GM12875 (cell line): ENCODE results near the gene UBE2F.

Experiments used
- H3K4me3 ChIP-seq: one replicate; pipeline ENCODE4 v1.5.1; 2011; ENCODE audit warnings: low read depth, low read length, control low read depth
- TF ChIP-seq, protein P1 (sequence below): IDR thresholded peaks from 2 replicates; pipeline ENCODE4 v1.5.1; 2011; ENCODE audit warnings: low read depth, mild to moderate bottlenecking, control low read depth, inconsistent platforms, low read length, moderate library complexity, borderline replicate concordance; ENCODE audit not compliant: insufficient read depth

UBE2F gene

DNA sequence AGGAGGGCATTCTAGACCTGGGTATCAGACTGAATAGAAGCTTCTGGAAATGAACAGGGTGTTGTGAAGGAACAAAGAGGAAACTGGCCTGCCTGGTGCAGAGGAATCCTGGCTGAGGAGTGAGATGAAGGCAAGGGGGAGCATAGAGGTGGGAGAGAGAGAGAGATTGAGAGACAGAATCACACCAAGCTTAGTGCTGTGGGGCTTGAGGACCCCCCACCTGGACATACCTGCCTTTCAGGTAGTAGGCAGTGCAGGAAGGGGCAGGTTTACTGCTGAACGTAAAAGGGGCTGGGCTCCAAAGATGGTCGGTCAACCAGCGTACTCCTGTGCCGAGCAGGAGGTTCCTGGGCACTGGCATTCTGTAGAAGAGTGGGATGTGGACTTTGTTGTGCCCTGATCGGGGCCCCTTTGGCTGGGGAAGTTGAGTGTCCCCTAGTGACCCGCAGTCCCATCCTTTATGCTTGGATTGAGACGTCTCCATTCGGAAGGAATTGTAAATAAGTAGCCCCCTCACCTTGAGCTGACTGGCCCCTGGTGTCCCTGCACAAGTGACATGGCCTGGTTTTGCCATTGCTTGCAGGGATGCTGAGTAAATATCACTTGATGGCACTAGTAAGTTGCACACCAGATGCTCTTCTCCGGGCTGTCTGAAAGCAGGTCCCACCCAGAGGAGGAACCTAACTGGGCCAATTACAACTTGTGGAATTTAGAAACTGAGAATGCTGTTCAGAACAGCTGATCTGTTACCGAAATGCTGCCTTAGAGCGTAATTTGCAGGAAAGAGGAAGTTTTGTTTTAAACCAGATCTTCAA, 1.4 kb downstream of the UBE2F start:
- TF ChIP-seq, protein P1, sequence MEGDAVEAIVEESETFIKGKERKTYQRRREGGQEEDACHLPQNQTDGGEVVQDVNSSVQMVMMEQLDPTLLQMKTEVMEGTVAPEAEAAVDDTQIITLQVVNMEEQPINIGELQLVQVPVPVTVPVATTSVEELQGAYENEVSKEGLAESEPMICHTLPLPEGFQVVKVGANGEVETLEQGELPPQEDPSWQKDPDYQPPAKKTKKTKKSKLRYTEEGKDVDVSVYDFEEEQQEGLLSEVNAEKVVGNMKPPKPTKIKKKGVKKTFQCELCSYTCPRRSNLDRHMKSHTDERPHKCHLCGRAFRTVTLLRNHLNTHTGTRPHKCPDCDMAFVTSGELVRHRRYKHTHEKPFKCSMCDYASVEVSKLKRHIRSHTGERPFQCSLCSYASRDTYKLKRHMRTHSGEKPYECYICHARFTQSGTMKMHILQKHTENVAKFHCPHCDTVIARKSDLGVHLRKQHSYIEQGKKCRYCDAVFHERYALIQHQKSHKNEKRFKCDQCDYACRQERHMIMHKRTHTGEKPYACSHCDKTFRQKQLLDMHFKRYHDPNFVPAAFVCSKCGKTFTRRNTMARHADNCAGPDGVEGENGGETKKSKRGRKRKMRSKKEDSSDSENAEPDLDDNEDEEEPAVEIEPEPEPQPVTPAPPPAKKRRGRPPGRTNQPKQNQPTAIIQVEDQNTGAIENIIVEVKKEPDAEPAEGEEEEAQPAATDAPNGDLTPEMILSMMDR, result no peak
- peak overlapping the region; percentile 77 for H3K4me3 ChIP-seq

DNA sequence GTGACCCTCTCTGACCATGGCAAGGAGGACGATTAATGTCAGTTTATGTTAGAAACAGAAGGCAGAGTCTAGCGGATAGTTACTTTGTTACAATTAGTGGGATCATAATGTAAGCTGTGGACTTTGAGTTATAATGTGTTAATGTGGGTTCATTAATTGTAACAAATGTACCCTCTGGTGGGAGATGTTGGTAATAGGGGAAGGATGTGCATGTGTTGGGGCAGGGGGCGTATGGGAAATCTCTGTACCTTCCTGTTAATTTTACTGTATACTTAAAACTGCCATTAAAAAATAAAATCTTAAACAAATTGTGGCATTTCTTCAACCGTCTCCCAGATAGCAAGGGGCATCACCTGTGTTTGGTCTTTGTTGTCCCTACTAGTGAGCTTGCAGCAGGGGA, 4.8 kb downstream of the UBE2F start:
- no peak overlapping the region for H3K4me3 ChIP-seq
- TF ChIP-seq, protein P1, result no peak

DNA sequence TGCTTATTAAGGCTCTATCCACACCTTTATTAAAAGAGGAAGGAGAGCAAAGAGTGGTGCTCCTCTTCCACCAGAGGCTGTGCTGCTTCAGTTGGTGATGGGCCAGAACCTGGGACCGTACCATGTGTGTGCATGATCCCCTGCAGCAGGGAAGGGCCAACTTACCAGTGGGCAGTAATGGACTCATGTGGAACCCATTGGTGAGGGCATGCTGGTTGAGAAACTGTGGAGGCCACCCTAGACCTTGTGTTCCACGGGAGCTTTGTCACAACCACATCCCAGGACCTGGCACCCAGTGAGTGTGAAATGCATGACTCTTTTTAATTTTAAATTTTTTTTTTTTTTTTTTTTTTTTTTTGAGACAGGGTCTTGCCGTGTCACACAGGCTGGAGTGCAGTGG, 5.4 kb downstream of the UBE2F start:
- H3K4me3 ChIP-seq, result no peak overlapping the region
- TF ChIP-seq, protein P1, result no peak

DNA sequence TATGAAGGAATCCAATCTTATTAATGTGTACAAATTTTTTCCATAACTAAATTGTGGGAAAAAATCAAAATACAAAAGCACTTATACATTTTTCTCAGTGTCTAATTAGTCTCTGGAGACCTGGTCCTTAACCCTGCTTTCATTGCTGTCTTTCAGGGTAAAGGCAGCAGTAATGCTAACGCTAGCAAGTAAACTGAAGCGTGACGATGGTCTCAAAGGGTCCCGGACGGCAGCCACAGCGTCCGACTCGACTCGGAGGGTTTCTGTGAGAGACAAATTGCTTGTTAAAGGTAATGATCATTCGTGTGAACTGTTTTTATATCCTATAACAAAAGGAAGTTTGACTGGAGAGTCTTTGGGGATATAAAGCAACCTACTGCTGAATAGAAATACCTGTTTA, 6.1 kb downstream of the UBE2F start:
- TF ChIP-seq, protein P1, result no peak
- no peak overlapping the region for H3K4me3 ChIP-seq

DNA sequence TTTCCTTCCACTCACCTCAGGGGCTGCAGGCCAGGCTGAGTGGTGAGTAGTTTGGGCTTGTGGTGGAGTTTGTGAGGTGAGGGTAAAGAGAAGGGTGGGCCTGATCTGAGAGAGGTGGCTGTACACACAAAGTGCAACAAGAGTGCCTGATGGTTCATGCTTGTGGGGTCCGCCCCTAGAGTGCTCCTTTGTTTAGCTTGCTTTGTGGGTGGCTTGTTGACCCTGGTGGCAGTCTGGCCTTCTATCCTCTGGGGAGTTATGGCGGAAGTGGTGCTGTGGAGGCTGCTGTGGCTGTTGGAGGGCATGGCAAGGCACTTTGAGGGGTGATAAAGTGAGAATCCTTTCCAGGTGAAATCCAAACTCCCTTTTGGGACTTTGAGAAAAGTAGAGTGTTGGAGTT, 10.6 kb downstream of the UBE2F start:
- TF ChIP-seq, protein P1, result no peak
- H3K4me3 ChIP-seq, result no peak overlapping the region

DNA sequence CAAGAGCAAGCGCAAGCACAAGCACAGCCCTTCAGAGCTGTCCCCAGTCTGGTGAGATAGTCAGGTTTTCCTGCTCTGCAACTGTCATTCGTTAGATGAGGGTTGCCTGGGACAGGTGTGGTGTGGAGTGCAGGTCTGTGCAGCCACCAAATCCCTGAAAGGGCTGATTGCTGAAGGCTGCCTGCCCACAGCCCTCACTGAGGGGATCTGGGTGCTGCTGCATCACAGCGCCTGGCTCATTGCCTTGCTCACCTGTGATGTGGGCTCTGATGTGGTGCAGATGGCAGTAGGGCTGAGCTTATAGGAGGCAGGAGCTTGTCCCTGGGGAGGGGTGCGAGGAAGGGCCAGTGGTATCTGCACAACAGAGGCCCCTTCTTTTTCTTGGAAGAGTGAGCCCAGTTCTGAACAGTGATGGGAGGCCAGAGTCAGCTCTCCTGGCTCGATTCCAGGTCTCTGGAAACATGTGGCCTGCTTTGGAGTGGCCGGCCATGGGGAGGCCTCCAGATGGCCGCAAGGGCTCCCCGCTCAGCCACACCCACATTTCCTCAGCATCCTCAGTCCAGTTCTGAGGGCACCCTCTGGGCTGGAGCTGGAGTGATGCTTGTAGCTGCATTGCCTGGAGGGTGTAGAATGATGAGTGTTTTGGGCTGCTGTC, 11.4 kb downstream of the UBE2F start:
- H3K4me3 ChIP-seq, result no peak overlapping the region
- TF ChIP-seq, protein P1, result no peak

DNA sequence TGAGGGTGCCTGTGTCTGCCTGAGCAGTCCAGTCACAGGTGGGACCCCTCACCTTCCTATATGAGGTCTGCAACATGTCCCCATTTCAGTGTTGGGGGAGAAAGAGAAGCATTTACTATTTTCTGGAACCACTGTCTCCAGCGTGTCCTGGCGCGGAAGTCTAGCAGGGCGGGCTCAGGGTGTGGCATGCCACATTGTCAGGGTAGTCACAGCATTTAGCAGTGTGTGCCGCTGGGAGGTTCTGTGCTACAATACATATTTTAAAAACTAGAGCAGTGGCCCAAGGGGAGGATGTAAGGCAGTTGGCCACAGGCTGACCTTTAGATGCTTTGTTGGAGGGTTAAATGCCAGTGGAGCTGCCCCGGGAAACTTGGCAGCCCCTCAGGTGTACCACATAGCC, 12.5 kb downstream of the UBE2F start:
- TF ChIP-seq, protein P1, result no peak
- no peak overlapping the region for H3K4me3 ChIP-seq
